ENCODE results near the gene FKBP5. TPM values are rescaled to one million over a fixed set of nuclear protein-coding genes. Genes with fewer than 3 reads are reported as not detected.
"Not testable (repeated sequence)": the region's sequence is repeated elsewhere in the genome, so short reads cannot be mapped to it uniquely, and the experiment has no call there.

Gene FKBP5
- total RNA-seq (2014; rRNA removed; shearing (Covaris generic)): 10.7 and 14.9 TPM in 2 replicates

GRCh38 chr6:35688605-35689322 is at the start of gene FKBP5:
FKBP5 (minus strand) TSS chr6:35688915; CDS start chr6:35642824, 46,091 bp downstream.
- DNase-seq (ENCODE audit: low read depth): peak; percentile 91

GRCh38 chr6:35737413-35738211 is 48.9 kb upstream of the FKBP5 start:
- DNase-seq (ENCODE audit: low read depth): peak; percentile 81

GRCh38 chr6:35736982-35737412 is 48.3 kb upstream of the FKBP5 start, which contains the start of gene ARMC12:
ARMC12 (plus strand) TSS chr6:35737032; CDS start chr6:35737109, 77 bp downstream.
- no peak for DNase-seq (ENCODE audit: low read depth)

- DNase-seq (ENCODE audit: low read depth): peak; percentile 67
Measured at GRCh38 chr6:35736253-35736894, 47.7 kb upstream of the FKBP5 start.

GRCh38 chr6:35735452-35735851 is 46.7 kb upstream of the FKBP5 start:
- no peak for DNase-seq (ENCODE audit: low read depth)

- not testable (repeated sequence) for DNase-seq (ENCODE audit: low read depth)
Measured at GRCh38 chr6:35734319-35734718, 45.6 kb upstream of the FKBP5 start.

- DNase-seq (ENCODE audit: low read depth): no peak
Measured at GRCh38 chr6:35733633-35734032, 44.9 kb upstream of the FKBP5 start.

GRCh38 chr6:35731736-35732532 is 43.2 kb upstream of the FKBP5 start:
- peak; percentile 89 for DNase-seq (ENCODE audit: low read depth)

- peak; percentile 85 for DNase-seq (ENCODE audit: low read depth)
Measured at GRCh38 chr6:35731414-35731735, 42.7 kb upstream of the FKBP5 start.

- DNase-seq (ENCODE audit: low read depth): no peak
Measured at GRCh38 chr6:35730745-35731413, 42.2 kb upstream of the FKBP5 start.

GRCh38 chr6:35729722-35730121 is 41.0 kb upstream of the FKBP5 start:
- no peak for DNase-seq (ENCODE audit: low read depth)

- peak; percentile 12 for DNase-seq (ENCODE audit: low read depth)
Measured at GRCh38 chr6:35728683-35729678, 40.3 kb upstream of the FKBP5 start.

GRCh38 chr6:35727935-35728682 is 39.4 kb upstream of the FKBP5 start:
- peak; percentile 93 for DNase-seq (ENCODE audit: low read depth)

- DNase-seq (ENCODE audit: low read depth): peak; percentile 71
Measured at GRCh38 chr6:35727231-35727934, 38.7 kb upstream of the FKBP5 start.

GRCh38 chr6:35725721-35726438 is 37.2 kb upstream of the FKBP5 start:
- DNase-seq (ENCODE audit: low read depth): no peak

- DNase-seq (ENCODE audit: low read depth): no peak
Measured at GRCh38 chr6:35725081-35725708, 36.5 kb upstream of the FKBP5 start.

- DNase-seq (ENCODE audit: low read depth): no peak
Measured at GRCh38 chr6:35724471-35724870, 35.8 kb upstream of the FKBP5 start.
